Activated naive CD8-positive, alpha-beta T cell treated with anti-CD3 and anti-CD28 coated beads for 36 hours (primary cell): ENCODE measurements around the gene ELOVL5. TPM values are rescaled to one million over a fixed set of nuclear protein-coding genes. Genes with fewer than 3 reads are reported as not detected.

Source experiments
- DNase-seq: peaks from one replicate; pipeline ENCODE4 v3.0.0; 2021
- H3K27ac Mint-ChIP-seq: one replicate; pipeline ENCODE4 v1.8.0; 2022; ENCODE audit warnings: mild to moderate bottlenecking, moderate library complexity, mixed read lengths
- H3K27me3 Mint-ChIP-seq: one replicate; pipeline ENCODE4 v1.8.0; 2022; ENCODE audit warnings: mild to moderate bottlenecking, mixed read lengths
- H3K36me3 Mint-ChIP-seq: one replicate; pipeline ENCODE4 v1.8.0; 2021; ENCODE audit warnings: mild to moderate bottlenecking, mixed read lengths
- H3K4me1 Mint-ChIP-seq: one replicate; pipeline ENCODE4 v1.8.0; 2021; ENCODE audit warnings: mixed read lengths
- H3K4me3 Mint-ChIP-seq: one replicate; pipeline ENCODE4 v1.8.0; 2022; ENCODE audit warnings: mild to moderate bottlenecking, moderate library complexity, mixed read lengths
- H3K9me3 Mint-ChIP-seq: one replicate; pipeline ENCODE4 v1.8.0; 2022; ENCODE audit warnings: mixed read lengths
- total RNA-seq, 2 experiments: library from RNA; stranded (reverse); gene quantifications; one replicate each; pipeline ENCODE4 v1.2.3, GENCODE V29; 2021

ELOVL5 gene
- total RNA-seq, 2 experiments from 2014 or later: 86.2 to 88.3 TPM

DNA sequence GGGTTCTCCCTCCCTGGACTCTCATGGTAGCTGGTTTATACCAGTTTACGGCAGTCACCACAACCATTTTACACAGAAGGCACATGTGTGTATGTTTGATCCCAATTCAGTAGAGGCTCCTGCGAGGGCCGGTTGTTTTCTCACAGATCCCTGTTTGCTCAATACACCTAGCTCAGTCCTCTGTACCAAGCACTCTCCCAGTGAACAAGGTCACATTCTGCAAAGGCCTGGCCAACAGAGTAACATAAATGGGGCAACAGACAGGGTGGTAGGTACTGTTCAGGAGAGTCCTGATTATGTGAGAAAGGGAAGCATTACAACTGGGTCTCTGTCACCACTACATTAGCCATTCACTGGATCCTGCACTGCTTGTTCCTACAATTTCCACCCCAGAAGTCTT lies 84.4 kb downstream of the ELOVL5 start:
- Mint-ChIP-seq H3K9me3 (no peaks in the 10 kb centered on the region), H3K4me1 (peaks cover 3% of the 10 kb centered on the region), H3K36me3 (peaks cover 59% of the 10 kb centered on the region), H3K27me3 (no peaks in the 10 kb centered on the region), H3K27ac (no peak overlapping the region), H3K4me3 (no peak overlapping the region)
- no peak for DNase-seq

- no peak for DNase-seq
- no peak overlapping the region for H3K27ac Mint-ChIP-seq
- H3K9me3 Mint-ChIP-seq: no peaks in the 10 kb centered on the region
- H3K27me3 Mint-ChIP-seq: no peaks in the 10 kb centered on the region
- H3K4me3 Mint-ChIP-seq: no peak overlapping the region
- peaks cover 59% of the 10 kb centered on the region for H3K36me3 Mint-ChIP-seq
- H3K4me1 Mint-ChIP-seq: peaks cover 1% of the 10 kb centered on the region
These were observed 84.8 kb downstream of the ELOVL5 start for GRCh38 chr6:53263917-53264316.

DNA sequence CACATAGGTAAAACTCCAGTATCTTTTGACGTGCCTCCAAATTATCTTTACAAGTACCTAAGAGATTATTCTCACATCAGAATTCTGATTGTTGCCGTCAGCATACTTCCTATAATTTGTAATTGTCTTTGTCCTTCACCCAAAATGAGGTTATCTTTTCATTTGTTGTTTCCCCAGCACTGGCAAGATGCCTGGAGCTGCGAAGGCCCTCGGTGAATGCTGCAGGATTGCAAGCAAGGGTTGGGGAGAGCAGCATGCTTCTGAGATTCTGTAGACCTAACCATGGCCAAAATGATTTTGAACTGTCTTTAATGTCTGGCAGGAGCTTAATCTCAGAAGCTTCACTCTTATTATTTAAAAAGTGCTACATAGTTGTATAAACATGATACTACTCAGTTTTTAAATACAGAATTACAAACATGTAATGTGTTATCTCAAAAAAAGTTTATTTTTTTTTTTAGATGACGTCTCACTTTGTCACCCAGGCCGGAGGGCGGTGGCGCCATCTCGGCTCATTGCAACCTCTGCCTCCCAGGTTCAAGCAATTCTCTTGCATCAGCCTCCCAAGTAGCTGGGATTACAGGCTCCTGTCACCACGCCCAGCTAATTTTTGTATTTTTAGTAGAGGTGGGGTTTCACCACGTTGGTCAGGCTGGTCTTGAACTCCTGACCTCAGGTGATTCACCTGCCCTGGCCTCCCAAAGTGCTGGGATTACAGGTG lies 88.7 kb downstream of the ELOVL5 start:
- DNase-seq: no peak
- Mint-ChIP-seq H3K36me3 (peaks cover 60% of the 10 kb centered on the region), H3K9me3 (no peaks in the 10 kb centered on the region), H3K4me3 (no peak overlapping the region), H3K4me1 (peaks cover 1% of the 10 kb centered on the region), H3K27me3 (no peaks in the 10 kb centered on the region), H3K27ac (no peak overlapping the region)

- Mint-ChIP-seq H3K4me1 (peaks cover 1% of the 10 kb centered on the region), H3K27ac (no peak overlapping the region), H3K27me3 (no peaks in the 10 kb centered on the region), H3K4me3 (no peak overlapping the region), H3K36me3 (peaks cover 61% of the 10 kb centered on the region), H3K9me3 (no peaks in the 10 kb centered on the region)
- DNase-seq: no peak
These were observed 90.0 kb downstream of the ELOVL5 start for GRCh38 chr6:53258774-53259155.

- Mint-ChIP-seq H3K36me3 (peaks cover 60% of the 10 kb centered on the region), H3K27ac (no peak overlapping the region), H3K4me3 (no peak overlapping the region), H3K27me3 (no peaks in the 10 kb centered on the region), H3K9me3 (no peaks in the 10 kb centered on the region), H3K4me1 (peaks cover 1% of the 10 kb centered on the region)
- DNase-seq: no peak
These were observed 90.5 kb downstream of the ELOVL5 start for GRCh38 chr6:53258076-53258773.

- Mint-ChIP-seq H3K9me3 (no peaks in the 10 kb centered on the region), H3K27me3 (no peaks in the 10 kb centered on the region), H3K36me3 (peaks cover 57% of the 10 kb centered on the region), H3K4me1 (peaks cover 1% of the 10 kb centered on the region), H3K4me3 (no peak overlapping the region), H3K27ac (no peak overlapping the region)
- DNase-seq: no peak
These were observed 91.2 kb downstream of the ELOVL5 start for GRCh38 chr6:53257533-53257932.

- peaks cover 55% of the 10 kb centered on the region for H3K36me3 Mint-ChIP-seq
- H3K4me1 Mint-ChIP-seq: peaks cover 1% of the 10 kb centered on the region
- H3K27ac Mint-ChIP-seq: no peak overlapping the region
These were observed 91.7 kb downstream of the ELOVL5 start for GRCh38 chr6:53257001-53257400.

DNA sequence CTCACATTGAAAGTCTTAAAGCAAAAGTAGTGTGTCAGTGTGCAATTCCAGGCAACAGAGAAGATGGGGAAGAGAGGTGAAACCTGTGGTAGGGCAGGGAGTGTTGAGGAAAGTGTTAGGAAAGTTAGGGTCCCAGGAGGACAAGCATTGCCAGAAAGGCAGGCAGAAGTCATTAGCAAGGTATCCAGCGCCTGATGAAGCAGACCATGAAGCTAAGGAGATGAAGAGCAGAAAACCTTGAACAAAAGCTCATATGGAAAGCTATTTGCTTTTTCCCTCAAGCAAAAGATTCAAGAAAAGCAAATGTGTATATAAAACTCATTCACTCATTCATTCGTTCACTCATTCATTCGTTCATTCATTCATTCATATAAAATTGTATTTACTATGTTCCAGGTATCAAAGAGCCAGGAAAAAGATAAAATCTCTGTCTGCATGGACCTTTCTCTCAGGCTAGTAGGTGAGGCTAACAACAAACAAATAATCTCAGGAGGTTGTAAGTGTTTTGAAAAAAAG lies 96.5 kb downstream of the ELOVL5 start:
- Mint-ChIP-seq H3K36me3 (peaks cover 19% of the 10 kb centered on the region), H3K27me3 (no peaks in the 10 kb centered on the region), H3K4me1 (no peaks in the 10 kb centered on the region), H3K27ac (no peak overlapping the region), H3K9me3 (no peaks in the 10 kb centered on the region), H3K4me3 (no peak overlapping the region)
- no peak for DNase-seq

More at GRCh38 chr6:53257001-53257400, 91.7 kb downstream of the ELOVL5 start:
- no peak for DNase-seq
- Mint-ChIP-seq H3K27me3 (no peaks in the 10 kb centered on the region), H3K4me3 (no peak overlapping the region), H3K9me3 (no peaks in the 10 kb centered on the region)

DNA sequence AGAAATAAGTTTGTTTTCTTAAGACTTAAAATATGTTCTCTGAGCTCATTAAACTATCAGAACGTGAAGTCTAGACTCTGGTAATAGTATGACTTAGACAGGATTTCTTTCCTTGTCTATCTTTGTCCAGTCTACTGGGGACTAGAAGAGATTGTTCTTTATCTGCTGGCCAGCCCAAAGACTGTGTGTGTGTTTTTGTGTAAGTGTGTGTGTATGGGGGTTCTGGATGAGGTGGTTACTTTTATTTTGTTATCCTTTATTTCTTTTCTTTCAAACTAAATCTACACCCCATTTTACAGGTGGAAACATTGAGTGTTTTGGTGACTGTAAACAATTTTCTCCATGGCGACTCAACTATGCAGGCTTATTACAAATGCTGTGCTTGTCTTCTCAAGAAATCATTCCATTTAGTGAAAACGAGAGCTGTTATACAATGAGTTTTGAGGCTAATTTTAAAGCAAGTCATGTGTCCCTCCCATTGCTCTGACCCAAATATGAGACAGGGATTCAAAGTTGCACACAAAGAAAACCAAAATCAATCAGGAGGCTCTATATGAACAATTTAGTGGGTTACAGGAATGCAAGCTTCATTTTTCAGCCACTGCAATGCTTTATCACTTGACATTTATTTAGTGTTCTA lies 97.6 kb downstream of the ELOVL5 start:
- no peak overlapping the region for H3K4me3 Mint-ChIP-seq

GRCh38 chr6:53250176-53251032 lies 98.3 kb downstream of the ELOVL5 start:
- DNase-seq: no peak
- Mint-ChIP-seq H3K4me1 (peaks cover under 1% of the 10 kb centered on the region), H3K4me3 (no peak overlapping the region), H3K36me3 (peaks cover 10% of the 10 kb centered on the region), H3K27me3 (no peaks in the 10 kb centered on the region), H3K27ac (no peak overlapping the region), H3K9me3 (no peaks in the 10 kb centered on the region)

More for the DNA sequence above, 97.6 kb downstream of the ELOVL5 start:
- Mint-ChIP-seq H3K9me3 (no peaks in the 10 kb centered on the region), H3K36me3 (peaks cover 13% of the 10 kb centered on the region), H3K27ac (no peak overlapping the region), H3K4me1 (no peaks in the 10 kb centered on the region), H3K27me3 (no peaks in the 10 kb centered on the region)
- no peak for DNase-seq

DNA sequence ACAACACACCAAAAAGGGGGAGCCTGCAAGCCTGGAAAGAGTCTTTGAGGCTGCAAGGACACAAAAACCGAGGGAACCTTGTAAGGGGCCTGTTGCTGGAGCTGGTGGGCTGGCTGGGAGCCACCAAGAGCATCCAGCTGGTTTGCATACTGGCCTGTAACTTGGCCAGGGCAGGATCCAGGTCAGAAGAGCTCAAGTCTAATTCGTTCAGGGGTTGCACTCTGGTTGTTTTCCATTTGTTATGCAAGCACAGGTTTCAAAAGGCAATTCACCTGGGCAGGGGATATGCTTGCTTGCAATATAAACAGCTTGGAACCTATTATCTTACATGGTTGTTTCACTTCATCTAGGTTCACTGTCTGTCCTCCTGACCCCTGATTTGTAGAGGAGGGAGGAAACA lies 101.8 kb downstream of the ELOVL5 start:
- no peaks in the 10 kb centered on the region for H3K27me3 Mint-ChIP-seq
- H3K27ac Mint-ChIP-seq: no peak overlapping the region

DNA sequence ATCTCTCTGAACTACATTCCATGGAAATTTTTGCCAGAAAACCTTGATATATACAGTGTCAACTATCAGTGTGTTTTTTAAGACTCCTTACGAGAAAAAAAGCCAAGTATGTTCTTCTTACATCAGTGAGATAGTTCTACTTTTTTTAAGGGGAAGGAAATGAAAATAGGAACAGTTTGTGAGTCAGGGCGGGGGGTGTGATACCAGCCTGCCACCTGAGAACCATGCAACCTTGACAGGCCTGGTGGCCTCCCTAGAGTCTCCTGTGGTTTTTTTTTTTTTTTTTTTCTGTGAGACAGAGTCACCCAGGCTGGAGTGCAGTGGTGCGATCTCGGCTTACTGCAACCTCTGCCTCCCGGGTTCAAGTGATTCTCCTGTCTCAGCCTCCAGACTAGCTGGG lies 103.8 kb downstream of the ELOVL5 start:
- Mint-ChIP-seq H3K36me3 (peaks cover 10% of the 10 kb centered on the region), H3K9me3 (peaks cover 10% of the 10 kb centered on the region), H3K4me1 (peaks cover 20% of the 10 kb centered on the region), H3K27me3 (no peaks in the 10 kb centered on the region), H3K4me3 (no peak overlapping the region), H3K27ac (no peak overlapping the region)
- DNase-seq: peak; percentile 9

More for the DNA sequence above, 101.8 kb downstream of the ELOVL5 start:
- no peak overlapping the region for H3K4me3 Mint-ChIP-seq
- no peaks in the 10 kb centered on the region for H3K9me3 Mint-ChIP-seq
- DNase-seq: no peak
- peaks cover 4% of the 10 kb centered on the region for H3K4me1 Mint-ChIP-seq
- H3K36me3 Mint-ChIP-seq: peaks cover under 1% of the 10 kb centered on the region

GRCh38 chr6:53244399-53244931 lies 104.3 kb downstream of the ELOVL5 start:
- Mint-ChIP-seq H3K9me3 (peaks cover 13% of the 10 kb centered on the region), H3K27ac (no peak overlapping the region), H3K36me3 (peaks cover 12% of the 10 kb centered on the region), H3K27me3 (no peaks in the 10 kb centered on the region), H3K4me1 (peaks cover 24% of the 10 kb centered on the region), H3K4me3 (no peak overlapping the region)
- no peak for DNase-seq

- Mint-ChIP-seq H3K27me3 (no peaks in the 10 kb centered on the region), H3K9me3 (peaks cover 16% of the 10 kb centered on the region), H3K36me3 (peaks cover 13% of the 10 kb centered on the region), H3K4me1 (peaks cover 26% of the 10 kb centered on the region), H3K27ac (no peak overlapping the region), H3K4me3 (no peak overlapping the region)
- no peak for DNase-seq
These were observed 106.8 kb downstream of the ELOVL5 start for GRCh38 chr6:53241938-53242337.
